ENCODE results near the gene HEG1. TPM values are rescaled to one million over a fixed set of nuclear protein-coding genes. Genes with fewer than 3 reads are reported as not detected.

The HEG1 gene
- total and polyA plus RNA-seq, 2 of the 13 experiments (the other 11 are each of a cell fraction or from before 2014, with no cell fraction given), result 10.7 to 18.2 TPM

DNA sequence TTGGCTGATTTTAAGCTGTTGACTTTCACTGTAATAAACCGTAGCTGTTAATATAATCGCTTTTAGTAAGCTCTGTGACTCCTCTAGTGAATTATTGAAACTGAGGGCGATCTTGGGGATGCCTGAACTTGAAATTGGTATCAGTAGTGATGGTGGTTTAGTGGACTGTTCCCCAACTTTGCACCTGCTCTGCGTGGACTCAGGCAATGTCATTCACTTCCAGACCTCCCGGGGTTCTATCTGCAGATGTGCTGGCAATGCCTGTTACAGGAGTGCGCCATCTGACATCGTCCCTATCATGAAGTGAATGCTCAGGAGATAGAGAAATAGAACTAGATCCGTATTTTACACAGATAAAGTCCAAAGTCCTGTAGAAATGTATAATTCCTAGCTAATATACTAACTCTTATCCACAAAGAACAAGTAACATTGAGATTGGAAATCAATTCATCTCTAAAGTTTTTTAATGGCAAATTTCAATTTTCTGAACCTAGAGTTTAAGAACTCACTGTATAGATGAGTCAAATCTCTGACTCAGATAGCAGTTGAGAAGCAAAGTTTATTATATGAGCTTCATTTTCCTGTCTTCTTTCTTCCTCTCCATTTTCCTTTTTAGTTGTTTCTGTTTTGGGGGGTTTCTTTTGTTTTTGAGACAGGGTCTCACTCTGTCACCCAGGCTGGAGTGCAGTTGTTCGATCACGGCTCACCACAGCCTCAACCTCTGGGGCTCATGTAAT lies 51.8 kb downstream of the HEG1 start:
- Histone ChIP-seq H2AFZ (ENCODE audit: low read length) (no peak overlapping the region), H3K27ac (ENCODE audit: extremely low read length, insufficient read depth, low read length) (peak overlapping the region; percentile 100), H3K9ac (ENCODE audit: insufficient read depth, low read depth, low read length) (peak overlapping the region; percentile 91), H3K4me2 (ENCODE audit: low read depth, low read length) (peak overlapping the region; percentile 54), H3K79me2 (ENCODE audit: insufficient read depth, low read length) (no peaks in the 10 kb centered on the region), H3K36me3 (replicated peaks in 1 of 2; ENCODE audit: control insufficient read depth in 1 of 2, insufficient read depth in 2 of 2, low read length in 2 of 2) (peaks cover 11 to 37% of the 10 kb centered on the region in 2 experiments), H3K27me3 (ENCODE audit: control insufficient read depth in 1 of 2, insufficient read depth in 2 of 2, low read length in 2 of 2) (no peaks in the 10 kb centered on the region), H4K20me1 (ENCODE audit: insufficient read depth, low read length) (no peaks in the 10 kb centered on the region), H3K4me1 (ENCODE audit: insufficient read depth, low read length) (peaks cover 80% of the 10 kb centered on the region), H3K9me3 (ENCODE audit: low read length) (no peaks in the 10 kb centered on the region), H3K4me3 (replicated peaks in 1 of 3; ENCODE audit: insufficient read depth in 1 of 3, low read depth in 2 of 3, low read length in 3 of 3) (0 out of 6 replicates have a peak overlapping the region, but pooled peaks of 1 of the 3 experiments have one; percentile 1)
- DNase-seq (ENCODE audit: low spot score) (no peak), FAIRE-seq (no peak), ATAC-seq (no peak)
- no TSS peak for BruUV-seq (replicated peaks)
- ChIA-PET POLR2A (interaction anchor here (0.6 to 5.3 kb wide), 6 partner anchors 7 to 59 kb away, joined by 3 to 55 read pairs (median 8); no protein-coding TSS in a partner anchor), CTCF (ENCODE audit: low intra/inter-chr PET ratio, low total read pairs) (no interaction called here)
- intact Hi-C loops (cut with micrococcal nuclease; ENCODE audit: unreplicated experiment) (loop anchor here (1.0 to 2.0 kb wide), 3 partner anchors 50 to 169 kb away; no protein-coding TSS in a partner anchor), in situ Hi-C loops (cut with HindIII; ENCODE audit: extremely low pct_ligation_motif_present, low pct_unique_long_range_greater_than_20kb) (loop anchor here (5.0 kb wide), 1 partner anchor 48 kb away; no protein-coding TSS in a partner anchor)
- TF ChIP-seq SMC3 (IDR thresholded peaks at IDR 0.05; ENCODE audit: low read length), result no peak
- TF ChIP-seq TCF7L2 (IDR thresholded peaks at IDR 0.05; ENCODE audit: low read depth, low read length), result 0 out of 2 replicates have a peak, but pooled peaks have one; percentile 9
- no peak for TF ChIP-seq U2AF2 (IDR thresholded peaks at IDR 0.05; ENCODE audit: low read depth, low read length)
- TF ChIP-seq ZNF317 (CRISPR knock-in tag; IDR thresholded peaks at IDR 0.05), result 0 out of 2 replicates have a peak, but pooled peaks have one; percentile 1
- 0 out of 2 replicates have a peak, but pooled peaks have one; percentile 6 for TF ChIP-seq ZNF205 (CRISPR knock-in tag; IDR thresholded peaks at IDR 0.05)
- TF ChIP-seq, protein P1, sequence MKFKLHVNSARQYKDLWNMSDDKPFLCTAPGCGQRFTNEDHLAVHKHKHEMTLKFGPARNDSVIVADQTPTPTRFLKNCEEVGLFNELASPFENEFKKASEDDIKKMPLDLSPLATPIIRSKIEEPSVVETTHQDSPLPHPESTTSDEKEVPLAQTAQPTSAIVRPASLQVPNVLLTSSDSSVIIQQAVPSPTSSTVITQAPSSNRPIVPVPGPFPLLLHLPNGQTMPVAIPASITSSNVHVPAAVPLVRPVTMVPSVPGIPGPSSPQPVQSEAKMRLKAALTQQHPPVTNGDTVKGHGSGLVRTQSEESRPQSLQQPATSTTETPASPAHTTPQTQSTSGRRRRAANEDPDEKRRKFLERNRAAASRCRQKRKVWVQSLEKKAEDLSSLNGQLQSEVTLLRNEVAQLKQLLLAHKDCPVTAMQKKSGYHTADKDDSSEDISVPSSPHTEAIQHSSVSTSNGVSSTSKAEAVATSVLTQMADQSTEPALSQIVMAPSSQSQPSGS (CRISPR knock-in tag; IDR thresholded peaks at IDR 0.05), result no peak
- TF ChIP-seq, protein P2, sequence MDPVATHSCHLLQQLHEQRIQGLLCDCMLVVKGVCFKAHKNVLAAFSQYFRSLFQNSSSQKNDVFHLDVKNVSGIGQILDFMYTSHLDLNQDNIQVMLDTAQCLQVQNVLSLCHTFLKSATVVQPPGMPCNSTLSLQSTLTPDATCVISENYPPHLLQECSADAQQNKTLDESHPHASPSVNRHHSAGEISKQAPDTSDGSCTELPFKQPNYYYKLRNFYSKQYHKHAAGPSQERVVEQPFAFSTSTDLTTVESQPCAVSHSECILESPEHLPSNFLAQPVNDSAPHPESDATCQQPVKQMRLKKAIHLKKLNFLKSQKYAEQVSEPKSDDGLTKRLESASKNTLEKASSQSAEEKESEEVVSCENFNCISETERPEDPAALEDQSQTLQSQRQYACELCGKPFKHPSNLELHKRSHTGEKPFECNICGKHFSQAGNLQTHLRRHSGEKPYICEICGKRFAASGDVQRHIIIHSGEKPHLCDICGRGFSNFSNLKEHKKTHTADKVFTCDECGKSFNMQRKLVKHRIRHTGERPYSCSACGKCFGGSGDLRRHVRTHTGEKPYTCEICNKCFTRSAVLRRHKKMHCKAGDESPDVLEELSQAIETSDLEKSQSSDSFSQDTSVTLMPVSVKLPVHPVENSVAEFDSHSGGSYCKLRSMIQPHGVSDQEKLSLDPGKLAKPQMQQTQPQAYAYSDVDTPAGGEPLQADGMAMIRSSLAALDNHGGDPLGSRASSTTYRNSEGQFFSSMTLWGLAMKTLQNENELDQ (CRISPR knock-in tag; IDR thresholded peaks at IDR 0.05; ENCODE audit: borderline replicate concordance), result no peak
- 74% methylated on average over 10 of the region's 10 CpGs for WGBS (ENCODE audit: low lambda C conversion rate)

Measured in HepG2 (cell line).